GM23338 (cell line): ENCODE data around the gene ACVRL1. TPM values are rescaled to one million over a fixed set of nuclear protein-coding genes. Genes with fewer than 3 reads are reported as not detected.

ENCODE experiments used
- ATAC-seq: fragments of 200-7000 bp; cut with Tn5 transposase; 3 replicates; pipeline ENCODE4 v1.9.1; 2020
- DNase-seq: peaks from one replicate; pipeline ENCODE4 v3.0.0-alpha.2; 2015; ENCODE audit warnings: low spot score
- H2AFZ ChIP-seq: fragments of 200-600 bp; sonication (generic); 2 replicates; pipeline ENCODE4 v1.8.0; 2016; ENCODE audit warnings: antibody characterized with exemption, mild to moderate bottlenecking, moderate library complexity
- H3F3A ChIP-seq: fragments of 200-600 bp; sonication (generic); replicated peaks from 2 replicates; pipeline ENCODE4 v1.8.0; 2017; ENCODE audit warnings: antibody characterized with exemption, mixed run types, low read depth
- H3K27ac ChIP-seq: fragments of 200-600 bp; sonication (generic); 2 replicates; pipeline ENCODE4 v1.6.1; 2016; ENCODE audit warnings: low read depth
- H3K27me3 ChIP-seq: fragments of 200-600 bp; sonication (generic); 2 replicates; pipeline ENCODE4 v1.8.0; 2016; ENCODE audit warnings: mild to moderate bottlenecking, mixed run types, moderate library complexity; ENCODE audit not compliant: insufficient read depth
- H3K36me3 ChIP-seq: fragments of 200-600 bp; sonication (generic); 2 replicates; pipeline ENCODE4 v1.8.0; 2016; ENCODE audit warnings: mild to moderate bottlenecking; ENCODE audit not compliant: insufficient read depth
- H3K4me1 ChIP-seq: fragments of 200-600 bp; sonication (generic); 2 replicates; pipeline ENCODE4 v1.8.0; 2016; ENCODE audit warnings: mild to moderate bottlenecking, moderate library complexity; ENCODE audit not compliant: insufficient read depth
- H3K4me2 ChIP-seq: fragments of 200-600 bp; sonication (generic); 2 replicates; pipeline ENCODE4 v1.7.1; 2017; ENCODE audit warnings: mixed run types
- H3K4me3 ChIP-seq: fragments of 200-600 bp; sonication (generic); 2 replicates; pipeline ENCODE4 v1.6.1; 2016; ENCODE audit warnings: mixed run types
- H3K79me2 ChIP-seq: fragments of 200-600 bp; sonication (generic); replicated peaks from 2 replicates; pipeline ENCODE4 v1.8.0; 2017; ENCODE audit warnings: mild to moderate bottlenecking; ENCODE audit not compliant: insufficient read depth
- H3K9me2 ChIP-seq: fragments of 200-600 bp; sonication (generic); 2 replicates; pipeline ENCODE4 v1.8.0; 2017; ENCODE audit not compliant: insufficient read depth
- H4K20me1 ChIP-seq: fragments of 200-600 bp; sonication (generic); replicated peaks from 2 replicates; pipeline ENCODE4 v1.8.0; 2017; ENCODE audit warnings: mild to moderate bottlenecking; ENCODE audit not compliant: insufficient read depth
- H3K27ac Mint-ChIP-seq: 2 replicates; pipeline ENCODE4 v1.8.0; 2020; ENCODE audit warnings: inconsistent platforms, mild to moderate bottlenecking, moderate library complexity, mixed read lengths
- H3K27me3 Mint-ChIP-seq: 3 replicates; pipeline ENCODE4 v1.8.0; 2022; ENCODE audit warnings: low read depth, mild to moderate bottlenecking, moderate library complexity, mixed read lengths, inconsistent platforms; ENCODE audit not compliant: insufficient read depth, poor library complexity
- H3K36me3 Mint-ChIP-seq: 3 replicates; pipeline ENCODE4 v1.8.0; 2021; ENCODE audit warnings: low read depth, mild to moderate bottlenecking, inconsistent platforms, moderate library complexity, mixed read lengths
- H3K4me1 Mint-ChIP-seq: 3 replicates; pipeline ENCODE4 v1.8.0; 2020; ENCODE audit warnings: mild to moderate bottlenecking, inconsistent platforms, mixed read lengths
- H3K4me3 Mint-ChIP-seq: 3 replicates; pipeline ENCODE4 v1.8.0; 2021; ENCODE audit warnings: moderate library complexity, mild to moderate bottlenecking, inconsistent platforms, mixed read lengths
- H3K9me3 Mint-ChIP-seq: 3 replicates; pipeline ENCODE4 v1.8.0; 2020; ENCODE audit warnings: moderate library complexity, mild to moderate bottlenecking, inconsistent platforms, mixed read lengths
- CTCF ChIP-seq, 2 experiments: fragments of 200-600 bp in 1 of 2; sonication (generic) in 1 of 2; conservative IDR thresholded peaks; 2 replicates each; pipeline versions ENCODE4 v1.5.1 to v1.6.1; 2016 to 2017; ENCODE audit warnings: antibody characterized with exemption in 2 of 2, low read depth in 2 of 2, mild to moderate bottlenecking in 2 of 2, moderate library complexity in 1 of 2
- EZH2phosphoT487 ChIP-seq: fragments of 200-600 bp; sonication (generic); IDR thresholded peaks from one replicate; pipeline ENCODE4 v1.8.1; 2018; ENCODE audit warnings: antibody characterized with exemption; ENCODE audit not compliant: unreplicated experiment
- NANOG ChIP-seq: IDR thresholded peaks from 2 replicates; pipeline ENCODE4 v1.6.1; 2016; ENCODE audit warnings: antibody characterized with exemption, borderline replicate concordance
- REST ChIP-seq: IDR thresholded peaks from one replicate; pipeline ENCODE4 v1.6.1; 2018; ENCODE audit warnings: antibody characterized with exemption; ENCODE audit not compliant: unreplicated experiment
- STAT1 ChIP-seq: IDR thresholded peaks from one replicate; pipeline ENCODE4 v1.6.1; 2016; ENCODE audit warnings: antibody characterized with exemption; ENCODE audit not compliant: unreplicated experiment
- ZNF331 ChIP-seq: fragments of 250-450 bp; sonication (Bioruptor Pico); IDR thresholded peaks from 2 replicates; pipeline ENCODE4 v1.5.0; 2020; ENCODE audit warnings: low read depth, mild to moderate bottlenecking, moderate library complexity
- ZNF462 ChIP-seq: fragments of 250-450 bp; sonication (Bioruptor Pico); IDR thresholded peaks from 2 replicates; pipeline ENCODE4 v1.5.0; 2020; ENCODE audit warnings: mild to moderate bottlenecking, moderate library complexity
- polyA plus RNA-seq: library from polyadenylated mRNA; unstranded; fragments of >200 nt; fragmentation: Nextera tagmentation; extraction: Ambion mirVana; gene quantifications from 2 replicates; pipeline ENCODE4 v1.2.1, GENCODE V29; 2016
- total RNA-seq: library from RNA; depleted of rRNA; stranded (reverse); fragments of >200 nt; shearing (Covaris generic); gene quantifications from 2 replicates; pipeline ENCODE4 v1.2.3, GENCODE V29; 2014

The ACVRL1 gene
- total and polyA plus RNA-seq, 2 experiments from 2014 or later, result 0.28 TPM; not detected in 1

- Mint-ChIP-seq H3K27ac (no peak overlapping the region), H3K4me1 (peaks cover 7% of the 10 kb centered on the region), H3K36me3 (no peaks in the 10 kb centered on the region), H3K27me3 (peaks cover 12% of the 10 kb centered on the region), H3K9me3 (peaks cover 3% of the 10 kb centered on the region; the same call in 1 of the 3 replicates), H3K4me3 (no peak overlapping the region)
- no peaks in the 10 kb centered on the region for H3F3A ChIP-seq
- no peak overlapping the region for H3K27ac ChIP-seq
- no peaks in the 10 kb centered on the region for H3K79me2 ChIP-seq
- H3K4me3 ChIP-seq, result no peak overlapping the region
- H3K27me3 ChIP-seq, result no peaks in the 10 kb centered on the region
- H2AFZ ChIP-seq, result no peak overlapping the region
- no peaks in the 10 kb centered on the region for H3K9me2 ChIP-seq
- ATAC-seq, result peak; percentile 46
- H4K20me1 ChIP-seq, result no peaks in the 10 kb centered on the region
- TF ChIP-seq REST (no peak), CTCF (conservative IDR thresholded peaks at IDR 0.05; ENCODE audit: low read depth in 2 of 2) (no peak), EZH2phosphoT487 (no peak), ZNF462 (no peak), ZNF331 (CRISPR knock-in tag) (no peak), STAT1 (no peak), NANOG (no peak)
- DNase-seq, result no peak
- no peaks in the 10 kb centered on the region for H3K4me1 ChIP-seq
- no peaks in the 10 kb centered on the region for H3K36me3 ChIP-seq
- H3K4me2 ChIP-seq, result no peak overlapping the region
Observed at GRCh38 chr12:51938726-51939125, 31.4 kb downstream of the ACVRL1 start.
